ENCODE data around the gene NLRP10. TPM values are rescaled to one million over a fixed set of nuclear protein-coding genes. Genes with fewer than 3 reads are reported as not detected.

The NLRP10 gene
- total RNA-seq, 1 experiment from 2014 or later = 0.77 TPM

GRCh38 chr11:7924536-7924935 lies 40.7 kb downstream of the NLRP10 start (continued):
- TF ChIP-seq STAT6 (CRISPR knock-in tag; conservative IDR thresholded peaks at IDR 0.05; ENCODE audit: low read depth) (no peak), SMAD4 (CRISPR knock-in tag; IDR thresholded peaks at IDR 0.05) (no peak)

GRCh38 chr11:7918141-7918540 lies 47.1 kb downstream of the NLRP10 start:
- peaks cover 10% of the 10 kb centered on the region; the same call in 1 of the 2 replicates for H3K4me1 Mint-ChIP-seq
- ATAC-seq (no peak), DNase-seq (ENCODE audit: low spot score) (no peak)
- H3K9me3 Mint-ChIP-seq = peaks cover 34% of the 10 kb centered on the region
- H3K27me3 Mint-ChIP-seq (ENCODE audit: low read depth) = peaks cover 3% of the 10 kb centered on the region
- H3K36me3 Mint-ChIP-seq = peaks cover 33% of the 10 kb centered on the region
- CTCF ChIA-PET = no interaction called here
- TF ChIP-seq PREB (CRISPR knock-in tag; IDR thresholded peaks at IDR 0.05; ENCODE audit: borderline replicate concordance) (no peak), TEAD4 (CRISPR knock-in tag; IDR thresholded peaks at IDR 0.05) (no peak), ZNF219 (CRISPR knock-in tag; IDR thresholded peaks at IDR 0.05; ENCODE audit: borderline replicate concordance) (no peak), NR2C2 (CRISPR knock-in tag; IDR thresholded peaks at IDR 0.05) (no peak), USF2 (CRISPR knock-in tag; IDR thresholded peaks at IDR 0.05) (no peak), TP53 (CRISPR knock-in tag; IDR thresholded peaks at IDR 0.05) (no peak)
- POLR2A ChIA-PET = no interaction called here
- no peak overlapping the region for H3K4me3 Mint-ChIP-seq
- no peak overlapping the region for H3K27ac Mint-ChIP-seq

Other genes with a start within 250 kb of the NLRP10 start
- gene OR5P2, start 168.5 kb downstream of the NLRP10 start, total RNA-seq (2021) = not detected in 3 replicates
- gene OR5P3, start 134.6 kb downstream of the NLRP10 start, total RNA-seq (2021) = not detected in 3 replicates
- gene OR10A6, start 34.2 kb downstream of the NLRP10 start, total RNA-seq (2021) = not detected in 3 replicates
- gene OR10A3, start 23.7 kb downstream of the NLRP10 start, total RNA-seq (2021) = not detected in 3 replicates
- gene EIF3F, start 21.9 kb upstream of the NLRP10 start, total RNA-seq (2021) = 356 to 379 TPM (median 378 TPM) in 3 replicates
- 29.2 to 32.1 TPM (median 30.0 TPM) in 3 replicates for gene TUB, start 115.8 kb upstream of the NLRP10 start, total RNA-seq (2021)
- 15.0 to 17.6 TPM (median 15.7 TPM) in 3 replicates for gene RIC3, start 203.6 kb upstream of the NLRP10 start, total RNA-seq (2021)

All from WTC11 (cell line).